ENCODE results near the gene YWHAQ.

Gene YWHAQ

DNA sequence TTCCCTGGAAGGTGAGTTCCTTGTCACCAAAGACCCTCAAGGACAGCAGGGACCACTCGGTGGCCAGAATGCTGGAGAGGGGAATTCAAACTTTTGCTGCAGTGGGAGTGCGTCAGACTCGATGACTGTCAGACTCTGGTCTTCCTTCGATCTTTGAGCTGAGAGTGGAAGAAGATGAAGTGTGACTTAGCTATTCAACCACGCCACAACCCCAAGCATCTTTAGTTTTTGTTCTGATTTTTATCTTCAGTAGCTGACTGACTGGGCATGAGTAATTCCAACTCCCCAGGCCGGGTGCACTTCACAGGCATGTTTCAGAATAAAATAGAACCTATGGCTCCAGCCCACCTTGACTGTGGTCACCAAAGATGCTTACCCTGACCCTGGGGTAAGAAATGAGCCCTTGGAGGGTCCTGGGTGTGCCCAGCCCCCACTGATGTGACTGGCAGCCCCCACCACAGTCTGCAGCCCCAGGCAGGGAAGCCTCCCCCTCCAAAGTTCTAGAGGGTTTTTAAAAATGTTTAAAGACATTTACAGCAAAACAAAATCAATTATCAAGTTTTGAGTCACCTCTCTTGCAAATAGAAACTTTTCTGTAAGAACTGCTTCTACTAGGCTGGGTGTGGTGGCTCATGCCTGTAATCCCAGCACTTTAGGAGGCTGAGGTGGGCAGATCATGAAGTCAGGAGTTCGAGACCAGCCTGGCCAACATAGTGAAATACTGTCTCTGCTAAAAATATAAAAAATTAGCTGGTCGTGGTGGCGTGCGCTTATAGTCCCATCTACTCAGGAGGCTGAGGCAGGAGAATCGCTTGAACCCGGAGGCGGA is 24.9 kb upstream of the YWHAQ start:
- peak in 1 of 2 donors; percentile 44 for DNase-seq

DNA sequence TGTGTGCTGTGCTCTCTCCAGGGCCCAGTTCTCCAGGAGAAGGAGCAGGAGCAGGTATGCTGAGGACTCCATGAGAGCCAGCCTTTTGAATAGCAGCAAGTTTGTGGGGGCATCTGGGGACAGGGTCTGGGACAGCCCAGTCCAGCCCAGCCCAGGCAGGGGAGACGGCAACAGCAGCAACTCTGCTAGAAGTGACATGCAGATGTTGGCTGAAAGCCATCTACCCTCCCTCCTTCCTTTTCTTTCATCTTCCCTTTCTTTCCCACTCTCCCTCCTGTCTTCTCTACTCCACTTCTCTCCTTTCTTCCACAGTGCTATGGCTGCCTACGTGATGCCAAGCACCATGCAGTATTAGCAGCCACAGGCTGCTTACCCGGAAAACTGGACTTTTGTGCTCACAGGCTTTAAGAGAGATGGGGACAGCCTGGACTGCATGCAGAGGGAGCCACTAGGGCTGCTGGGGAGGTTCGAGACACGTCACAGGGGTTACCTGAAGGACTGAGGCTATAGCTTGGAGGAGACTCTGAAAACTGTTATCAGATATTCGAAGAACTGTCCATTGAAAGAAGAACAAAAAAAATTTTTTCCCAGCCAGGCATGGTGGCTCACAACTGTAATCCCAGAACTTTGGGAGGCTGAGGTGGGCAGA is 23.8 kb upstream of the YWHAQ start:
- DNase-seq, result no peak

DNA sequence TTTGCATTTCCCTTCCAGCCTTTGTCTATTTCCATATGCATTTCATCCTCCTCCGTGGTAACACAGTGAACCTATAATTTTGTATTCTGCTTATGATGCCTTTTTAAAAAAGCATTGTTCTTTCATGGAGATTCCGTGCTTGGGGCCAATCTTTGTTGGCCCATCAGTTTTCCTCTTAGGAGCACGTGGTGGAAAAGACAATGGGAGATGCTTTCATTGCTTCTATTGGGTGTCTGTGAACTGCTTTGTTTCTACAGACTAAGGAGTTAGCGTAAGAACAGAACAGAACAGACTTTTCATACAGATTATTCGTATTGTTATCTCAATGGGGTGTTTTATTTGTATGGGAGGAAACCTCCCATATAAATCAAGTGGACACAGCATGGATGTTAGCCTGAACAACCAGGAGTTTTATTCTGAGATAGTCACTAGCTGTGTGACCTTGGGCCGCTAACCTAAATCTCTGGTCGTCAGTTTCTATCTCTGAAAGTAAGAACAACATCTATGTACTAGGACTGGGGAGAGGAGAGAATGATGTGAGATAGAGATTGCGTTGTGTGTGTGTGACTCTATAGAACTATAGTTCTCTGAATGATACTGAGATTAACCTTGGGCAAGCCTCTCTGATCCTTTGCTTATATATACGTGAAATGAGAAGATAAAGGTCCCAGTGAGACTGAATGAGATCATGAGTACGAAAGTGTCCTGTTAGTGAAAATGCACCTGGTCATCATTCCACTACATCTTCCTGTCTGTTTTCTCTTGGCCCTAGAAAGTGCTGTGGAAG is 22.9 kb upstream of the YWHAQ start:
- DNase-seq, result no peak

DNA sequence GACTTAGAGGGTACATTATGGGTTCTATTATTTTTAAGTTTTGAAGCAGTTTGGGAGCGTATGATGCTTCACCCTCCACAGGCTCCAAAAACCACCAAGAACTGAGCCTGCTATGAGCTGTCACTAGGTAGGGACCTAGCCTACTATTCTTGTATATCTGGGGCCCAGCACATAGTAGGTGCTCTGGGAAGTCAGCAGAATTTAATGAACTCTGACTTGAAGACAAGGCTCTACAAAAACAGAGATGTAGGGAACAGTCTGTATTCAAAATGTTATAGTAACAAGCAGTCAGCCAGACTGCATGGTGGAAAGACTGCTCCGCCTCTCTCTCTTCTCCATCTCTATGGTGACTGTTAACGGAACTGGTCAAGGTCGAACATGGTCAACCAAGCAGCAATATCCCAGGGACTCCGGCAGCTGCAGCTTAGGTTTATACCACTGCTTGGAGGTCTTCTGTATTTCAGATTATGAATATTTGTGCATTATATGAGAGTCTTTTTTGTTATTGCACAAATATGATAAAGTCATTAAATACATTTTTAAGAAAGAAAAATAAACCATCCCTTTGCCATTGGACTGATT is 22.2 kb upstream of the YWHAQ start:
- DNase-seq, result no peak

DNA sequence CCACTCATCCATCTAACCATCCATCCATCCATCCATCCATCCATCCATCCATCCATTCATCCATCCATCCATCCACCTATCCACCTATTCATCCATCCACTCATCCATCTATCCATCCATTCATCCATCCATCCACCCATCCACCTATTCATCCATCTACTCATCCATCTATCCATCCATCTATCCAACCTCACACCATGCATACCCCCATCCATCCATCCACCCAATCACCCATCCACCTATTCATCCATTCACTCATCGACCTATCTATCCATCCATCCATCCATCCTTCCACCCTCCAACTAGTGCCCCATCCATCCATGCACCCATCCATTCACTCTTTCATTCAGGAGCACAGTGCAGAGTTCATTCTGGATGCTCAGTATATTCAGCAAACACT is 21.5 kb upstream of the YWHAQ start:
- no peak for DNase-seq

DNA sequence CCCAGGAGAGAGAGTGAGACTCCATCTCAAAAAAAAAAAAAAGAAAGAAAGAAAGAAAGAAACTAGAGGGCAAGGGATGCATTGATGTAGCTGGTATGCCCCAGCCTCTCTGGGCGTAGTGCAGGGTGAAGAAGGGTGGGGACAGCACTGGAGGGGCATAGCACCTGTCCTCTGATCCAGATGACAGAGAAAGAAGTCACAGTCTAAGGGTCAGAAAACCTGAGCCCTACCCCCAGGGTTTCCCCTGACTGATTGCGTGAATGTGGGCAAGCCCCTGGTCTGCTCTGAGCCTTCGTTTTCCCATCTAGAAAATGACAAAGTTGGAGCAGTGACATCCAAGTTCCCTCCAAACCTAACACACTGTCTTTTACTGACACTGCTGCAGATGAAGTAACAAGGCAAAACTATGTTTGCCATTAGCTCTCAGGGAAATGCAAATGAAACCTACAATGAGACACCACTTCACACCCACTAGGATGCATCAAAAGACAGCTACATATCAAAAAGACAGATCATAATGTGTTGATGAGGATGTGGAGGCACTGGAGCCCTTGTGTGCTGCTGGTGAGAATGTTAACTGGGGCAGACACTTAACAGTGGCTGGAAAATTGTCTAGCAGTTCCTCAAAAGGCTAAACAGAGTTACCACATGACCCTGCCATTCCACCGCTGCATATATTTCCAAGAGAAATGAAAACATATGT is 19.5 kb upstream of the YWHAQ start:
- no peak for DNase-seq

DNA sequence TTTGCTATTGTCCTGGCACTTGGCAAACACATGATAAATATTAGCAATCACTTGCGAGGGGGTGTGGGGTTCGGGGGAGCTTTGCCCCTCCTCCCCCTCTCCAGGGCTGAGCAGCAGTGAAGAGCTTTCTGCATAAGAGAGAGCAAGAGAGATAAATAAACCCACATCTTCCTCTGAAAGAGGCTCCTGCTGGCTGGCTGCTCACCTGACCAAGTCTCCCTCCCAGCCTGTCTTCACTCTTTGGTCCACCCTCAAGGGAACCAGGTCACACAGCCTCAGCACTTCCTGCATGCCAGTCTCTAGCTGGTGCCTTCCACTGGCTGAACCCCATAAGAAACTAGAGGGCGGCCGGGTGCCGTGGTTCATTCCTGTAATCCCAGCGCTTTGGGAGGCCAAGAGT is 18.5 kb upstream of the YWHAQ start:
- no peak for DNase-seq

DNA sequence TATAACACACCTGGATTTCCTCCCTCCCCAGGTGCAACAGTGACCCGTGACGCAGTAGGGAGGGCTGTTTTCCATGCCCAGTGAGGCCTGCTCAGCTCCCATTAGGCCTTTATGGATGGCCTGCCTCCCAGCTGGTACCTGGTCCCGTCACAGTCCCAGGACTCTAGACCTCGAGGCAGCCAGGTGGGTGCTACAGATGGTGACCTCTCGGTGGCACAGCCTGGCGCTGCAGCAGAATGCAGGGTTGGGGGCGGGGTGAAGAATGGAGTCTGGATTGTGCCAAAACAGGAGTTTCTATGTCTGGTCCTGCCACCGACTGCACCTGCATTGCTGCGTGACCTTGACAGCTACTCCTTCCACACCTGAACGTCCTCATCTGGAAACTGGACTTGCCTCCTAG is 18.0 kb upstream of the YWHAQ start:
- DNase-seq, result no peak

DNA sequence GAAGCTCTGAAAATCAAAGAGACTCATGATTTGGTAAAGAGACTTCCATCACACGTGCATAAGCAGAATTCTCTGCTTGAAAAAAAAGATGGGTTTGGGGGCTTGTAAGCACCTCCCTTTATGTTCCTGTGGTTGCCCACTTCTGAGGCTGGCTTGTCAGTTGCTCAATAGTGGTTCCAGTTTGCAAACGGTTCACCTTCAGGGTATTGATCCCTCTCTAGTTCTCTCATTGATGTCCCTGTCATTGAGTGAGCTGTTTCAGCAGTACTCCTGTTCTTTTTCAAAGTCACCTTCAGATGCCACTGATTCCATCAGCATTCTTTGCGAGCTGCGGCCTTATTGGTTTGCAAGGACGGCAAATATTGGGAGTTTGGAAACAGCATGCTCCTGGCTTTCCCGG is 17.1 kb upstream of the YWHAQ start:
- no peak for DNase-seq

DNA sequence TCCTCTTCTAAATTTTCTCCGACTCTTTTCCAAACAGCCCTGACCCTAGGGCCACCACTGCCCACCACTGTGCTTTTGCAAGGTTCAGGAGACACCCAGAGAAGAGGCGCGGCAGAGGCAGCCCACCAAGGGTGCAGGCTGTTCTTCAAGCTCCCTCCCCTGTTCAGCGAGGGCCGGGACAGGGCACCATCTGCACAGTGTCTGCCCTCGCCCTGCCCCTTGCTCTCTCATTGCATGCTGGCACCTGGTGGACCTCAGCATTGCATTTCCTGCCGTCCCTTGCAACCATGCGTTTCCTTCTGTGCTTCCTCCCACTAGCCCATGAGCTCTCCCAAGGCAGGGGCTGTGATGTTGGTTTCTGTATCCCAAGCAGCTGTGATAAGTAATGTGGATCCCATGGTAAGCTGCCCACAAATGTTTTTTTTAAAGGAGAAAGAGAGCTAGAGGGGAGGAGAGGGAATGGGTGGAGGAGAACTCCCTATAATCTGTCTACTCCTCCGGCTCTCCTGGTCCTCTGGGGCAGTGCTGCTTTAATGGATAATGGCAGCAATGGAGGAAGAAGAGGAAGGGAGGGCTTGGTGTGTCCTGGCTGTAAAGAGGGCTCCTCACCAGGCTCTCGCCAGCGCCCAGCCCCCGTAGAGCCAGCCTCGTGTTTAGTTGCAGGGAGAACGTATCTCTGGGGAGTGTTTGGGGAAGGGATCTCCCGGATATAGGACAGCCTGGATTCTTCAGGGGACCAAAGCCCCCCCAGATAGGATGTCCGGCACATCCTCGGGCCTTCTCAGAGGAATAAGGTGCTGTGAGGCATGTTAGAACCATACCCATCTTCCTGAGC is 15.6 kb upstream of the YWHAQ start:
- no peak for DNase-seq

DNA sequence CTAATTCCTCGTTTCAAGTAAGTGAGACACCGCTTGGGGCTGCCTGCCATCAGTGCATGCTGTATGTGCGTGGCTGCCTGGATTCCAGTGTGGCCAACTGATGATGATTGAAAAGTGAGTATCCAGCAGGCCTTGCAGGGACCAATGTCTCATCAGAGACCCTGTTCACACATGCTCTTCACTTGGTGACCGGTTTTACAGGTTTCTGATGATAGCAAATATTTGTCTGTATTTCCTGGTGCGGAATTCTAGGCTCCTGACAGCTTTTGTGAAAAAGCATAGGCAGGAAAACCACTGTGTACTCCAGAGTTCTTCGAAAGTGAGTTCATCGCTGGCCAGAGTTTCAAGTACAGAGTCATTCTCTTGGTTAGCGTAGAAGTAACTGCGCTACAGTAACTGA is 13.8 kb upstream of the YWHAQ start:
- DNase-seq, result no peak

DNA sequence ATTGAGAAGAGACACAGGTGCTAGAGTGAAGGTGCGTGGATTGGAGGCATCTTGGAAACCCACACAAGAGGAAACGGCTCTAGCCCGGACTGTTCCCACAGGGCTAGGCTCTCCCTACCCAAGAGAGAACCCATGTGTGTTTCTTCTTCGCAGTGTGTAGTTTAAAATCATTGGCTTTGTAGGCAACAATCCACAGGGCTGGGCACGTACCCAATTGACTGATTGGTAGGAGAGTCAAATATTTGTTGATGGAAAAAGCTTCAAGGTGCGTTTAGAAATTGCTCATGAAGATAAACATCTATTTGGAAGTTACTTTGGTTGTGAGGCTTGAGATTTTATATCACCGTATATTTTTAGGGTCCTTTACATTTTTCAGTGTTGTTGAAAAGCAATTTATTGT is 13.2 kb upstream of the YWHAQ start:
- no peak for DNase-seq

DNA sequence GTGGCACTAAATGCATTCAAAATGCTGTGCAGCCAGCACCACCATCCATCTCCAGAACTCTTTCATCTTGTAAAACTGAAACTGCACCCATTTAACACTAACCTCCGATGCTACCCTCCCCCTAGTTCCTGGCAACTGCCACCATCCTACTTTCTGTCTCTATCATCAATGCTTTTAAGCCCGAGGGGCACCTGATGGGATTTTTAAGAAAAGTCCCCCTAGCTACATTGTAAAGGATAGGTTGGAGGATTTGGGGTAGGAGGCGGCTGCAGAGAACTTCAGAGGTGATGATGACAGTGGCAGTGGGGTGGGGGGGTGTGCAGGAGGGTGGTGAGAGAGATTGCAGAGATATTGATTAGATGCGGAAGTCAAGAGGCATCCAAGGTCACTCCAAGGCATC is 10.8 kb upstream of the YWHAQ start:
- no peak for DNase-seq

DNA sequence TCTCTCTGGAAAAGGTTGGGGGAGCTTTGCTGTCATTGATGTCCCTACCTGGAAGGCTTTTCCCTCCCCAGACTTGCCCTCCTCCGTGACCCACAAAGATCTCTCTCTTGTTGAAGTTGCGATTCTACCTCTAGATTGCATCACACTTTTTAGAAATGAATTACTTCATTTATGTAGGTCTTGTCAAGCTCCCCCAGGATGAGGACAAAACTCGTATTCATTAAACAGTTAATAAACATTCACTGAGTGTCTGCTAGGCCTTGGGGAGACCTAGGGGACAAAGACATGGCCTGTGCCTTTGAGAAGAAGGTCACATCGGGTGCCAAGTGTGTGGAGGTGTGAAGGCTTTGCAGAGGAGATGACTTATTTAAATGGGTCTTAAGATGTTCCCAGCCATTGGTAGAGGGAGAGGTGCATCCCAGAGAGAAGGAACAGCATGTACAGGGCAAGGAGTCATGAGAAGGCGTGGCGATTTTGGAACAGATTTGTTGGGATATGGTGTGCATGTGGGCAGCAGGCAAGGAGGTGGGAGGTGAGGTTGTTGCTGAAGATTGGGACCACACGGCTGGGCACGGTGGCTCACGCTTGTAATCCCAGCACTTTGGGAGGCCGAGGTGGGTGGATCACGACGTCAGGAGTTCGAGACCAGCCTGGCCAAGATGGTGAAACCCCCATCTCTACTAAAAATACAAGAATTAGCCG is 9.8 kb upstream of the YWHAQ start:
- no peak for DNase-seq

DNA sequence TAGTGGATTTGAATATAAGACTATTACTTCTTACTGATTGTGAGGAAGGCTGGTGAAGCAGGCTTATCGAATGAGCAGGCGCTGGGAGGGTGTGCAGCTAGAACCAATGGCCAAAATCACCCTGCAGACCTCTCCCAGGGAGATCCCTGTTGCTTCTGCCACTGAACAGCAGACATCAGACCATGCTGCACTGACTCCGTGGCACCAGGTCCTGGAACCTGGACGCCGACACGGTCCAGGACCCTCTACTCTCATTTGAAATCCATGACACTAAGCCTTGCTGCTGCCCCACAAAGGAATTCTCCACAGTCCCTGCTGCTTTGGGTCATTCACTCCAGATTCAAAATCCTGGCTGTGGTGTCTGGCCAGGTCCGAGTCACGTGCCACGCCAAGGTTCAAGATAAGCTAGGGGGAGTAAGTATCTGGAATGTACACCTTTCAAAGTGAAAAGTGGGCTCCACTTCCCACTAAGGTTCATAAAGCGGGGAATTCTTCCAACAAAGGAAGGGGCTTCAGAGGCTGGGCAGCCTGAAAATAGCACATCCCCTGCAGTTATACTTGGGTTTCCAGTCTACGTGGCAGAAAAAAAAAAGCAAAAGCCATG is 9.0 kb upstream of the YWHAQ start:
- DNase-seq, result no peak

DNA sequence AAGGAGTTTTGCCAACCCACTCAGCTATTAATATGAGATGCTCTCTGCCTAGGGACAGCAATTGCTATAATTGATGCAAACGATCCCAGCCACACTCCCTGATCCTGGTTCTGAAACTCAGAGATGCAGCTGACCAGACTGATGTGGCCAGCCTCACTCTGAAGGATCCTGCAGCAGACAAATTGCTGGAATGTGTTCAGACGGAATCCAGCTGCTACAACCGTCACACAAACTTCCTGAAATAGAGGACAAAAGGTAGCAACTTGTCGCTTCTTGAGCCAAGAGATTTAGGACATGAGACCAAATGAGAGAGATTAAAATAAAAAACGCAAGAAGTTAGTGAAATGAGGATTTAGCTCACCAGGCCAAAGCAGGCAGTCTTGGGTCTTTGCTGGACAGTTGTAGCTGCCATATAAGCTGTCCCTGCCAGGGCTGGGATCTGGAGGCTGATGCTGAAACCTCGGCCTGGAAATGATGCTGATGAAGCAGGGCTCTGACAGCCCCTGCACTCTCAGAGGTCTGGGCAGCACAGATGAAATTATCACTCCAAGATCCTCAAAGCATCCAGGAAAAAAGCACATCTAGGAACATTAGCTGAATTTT is 8.3 kb upstream of the YWHAQ start:
- DNase-seq, result no peak

DNA sequence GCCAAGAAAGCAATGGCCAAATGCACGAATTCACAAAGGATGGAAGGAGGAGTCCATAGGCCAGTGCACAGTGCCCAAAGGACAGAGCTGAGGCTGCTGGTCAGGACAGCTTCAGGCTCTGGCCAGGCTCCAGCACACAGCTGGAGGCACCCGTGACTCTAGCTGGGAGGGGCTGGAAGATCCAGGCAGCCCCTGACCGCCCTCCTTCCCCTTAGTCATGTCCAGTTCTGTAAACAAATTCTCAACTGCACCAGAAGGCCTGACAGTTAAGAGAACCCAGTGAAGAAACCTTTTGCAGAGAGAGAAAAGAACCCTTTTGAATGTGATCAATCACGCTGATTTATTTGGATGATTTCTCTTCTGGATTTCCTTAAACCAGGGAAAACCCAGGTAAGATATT is 7.7 kb upstream of the YWHAQ start:
- no peak for DNase-seq

DNA sequence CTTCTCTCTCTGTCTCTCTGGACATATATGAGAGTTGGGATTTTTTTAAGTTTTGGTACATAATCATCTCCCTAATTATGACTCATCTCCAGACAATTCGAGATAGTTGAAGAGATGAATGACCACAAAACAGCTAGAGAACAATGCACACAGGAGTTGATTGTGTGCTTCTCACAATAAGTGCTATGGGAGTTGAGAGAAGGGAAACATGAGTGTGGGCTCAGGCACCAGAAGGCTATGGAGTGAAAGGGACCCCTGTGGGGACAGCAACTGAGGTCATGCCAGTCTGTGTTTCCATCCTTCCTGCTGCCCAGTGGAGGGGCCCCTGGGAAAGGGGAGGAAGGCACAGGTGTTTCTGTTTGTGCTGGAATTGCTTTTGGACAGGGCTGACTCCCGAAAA is 6.5 kb upstream of the YWHAQ start:
- DNase-seq, result no peak

DNA sequence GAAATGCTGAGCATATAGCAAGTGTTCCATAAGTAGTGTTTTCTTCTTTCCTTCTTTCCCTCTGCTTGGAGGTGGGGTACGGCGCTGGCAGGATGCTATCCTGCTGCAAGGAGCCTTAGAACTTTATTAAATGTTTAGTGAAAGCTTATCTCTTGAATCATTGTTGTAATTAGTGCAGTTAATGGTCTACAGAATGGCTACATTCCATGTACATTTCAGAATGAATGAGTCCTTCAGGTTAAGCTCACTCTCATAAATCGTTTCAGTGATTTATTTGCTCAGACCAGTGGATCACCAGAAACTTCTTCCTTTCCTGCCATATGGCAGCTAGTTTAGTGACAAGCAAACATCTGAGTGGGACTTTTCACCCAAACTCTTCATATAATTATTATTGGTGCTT is 3.3 kb upstream of the YWHAQ start:
- DNase-seq, result no peak

All from activated CD4-positive, alpha-beta T cell treated with anti-CD3 and anti-CD28 coated beads for 4 hours (primary cell).